HTERT RPE-1 (cell line): ENCODE data around the gene MAP4.

ENCODE experiments used
- in situ Hi-C: fragments of 300-500 bp; cut with MboI; formaldehyde crosslinking; loops from 4 replicates; pipeline ENCODE4 v1.14.3; 2020; ENCODE audit warnings: low sequenced_read_pairs

MAP4 gene

GRCh38 chr3:47867451-47868044, 148.7 kb downstream of the MAP4 start:
- in situ Hi-C loops: no loop called here

DNA sequence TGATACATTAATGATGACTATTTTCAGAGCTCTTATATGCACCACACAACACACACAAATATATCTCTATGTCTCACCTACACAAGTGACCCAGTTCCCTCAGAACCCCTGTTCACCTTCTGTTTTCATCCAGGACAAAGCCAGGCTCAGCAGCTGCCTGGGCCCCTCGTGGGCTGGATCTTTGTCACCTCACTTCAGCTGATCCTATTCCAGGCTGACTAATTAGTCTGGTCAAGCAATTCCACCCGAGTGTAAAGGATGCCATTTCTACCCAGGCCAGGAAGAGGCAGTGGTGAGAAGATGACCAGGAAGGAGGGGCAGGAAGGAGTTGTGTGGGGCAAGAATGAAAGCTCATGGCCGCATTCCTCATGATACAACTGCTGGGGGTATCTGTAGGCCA, 151.0 kb downstream of the MAP4 start:
- in situ Hi-C loops: no loop called here

DNA sequence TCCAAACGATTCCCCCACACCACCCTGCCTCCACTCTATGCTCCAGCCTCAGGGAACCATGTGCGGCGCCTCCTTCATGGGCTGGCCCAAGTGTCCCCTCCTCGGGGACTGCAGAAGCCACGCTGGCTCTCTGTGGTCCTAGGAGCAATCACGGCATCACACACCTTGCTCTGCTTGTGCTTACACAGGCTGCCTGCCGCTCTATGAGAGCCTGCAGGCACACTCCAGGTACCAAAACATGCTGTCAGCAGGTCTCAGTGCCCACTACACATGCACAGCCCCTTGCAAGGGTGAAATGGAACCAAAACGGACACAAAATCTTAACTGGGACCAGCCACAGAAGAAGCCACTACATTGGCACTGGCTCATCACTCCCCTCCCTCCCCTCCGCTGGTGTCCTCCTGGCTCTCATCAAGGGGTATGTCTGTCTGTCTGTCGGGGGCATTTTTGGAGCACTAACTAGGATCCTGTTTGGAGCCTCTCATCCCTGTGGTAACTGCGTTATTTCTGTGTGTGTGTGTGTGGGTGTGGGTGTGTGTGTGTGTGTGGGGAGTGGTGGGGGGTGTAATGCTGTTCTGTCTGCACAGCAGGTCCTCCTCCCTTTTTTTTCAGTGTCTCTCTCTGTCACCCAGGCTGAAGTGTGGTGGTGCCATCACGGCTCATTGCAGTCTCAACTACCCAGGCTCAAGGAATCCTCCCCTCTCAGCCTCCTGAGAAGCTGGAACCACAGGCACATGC, 152.7 kb downstream of the MAP4 start:
- in situ Hi-C loops: no loop called here

- in situ Hi-C loops: no loop called here
Observed at GRCh38 chr3:47859956-47860605, 156.1 kb downstream of the MAP4 start.

DNA sequence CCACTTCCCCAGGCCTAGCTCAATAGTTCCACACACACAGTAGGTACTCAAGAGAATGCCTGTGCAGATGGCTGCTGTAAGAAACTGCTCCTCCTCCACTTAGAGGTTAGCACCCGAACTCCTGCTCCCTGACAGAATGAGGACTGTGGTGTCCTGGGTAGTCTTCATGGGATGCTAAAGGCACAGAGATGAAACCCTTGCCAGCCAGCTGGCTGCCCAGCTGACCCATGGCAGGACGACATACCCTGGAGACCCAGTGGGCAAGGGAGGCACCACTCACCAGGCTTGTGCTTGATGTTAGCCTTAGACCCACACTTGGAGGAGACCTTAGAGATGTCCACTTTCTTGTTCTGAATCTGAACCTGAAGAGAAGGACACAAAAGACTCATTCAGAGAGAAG, 159.1 kb downstream of the MAP4 start:
- in situ Hi-C loops: no loop called here

- in situ Hi-C loops: no loop called here
Observed at GRCh38 chr3:47856669-47857068, 159.5 kb downstream of the MAP4 start.

DNA sequence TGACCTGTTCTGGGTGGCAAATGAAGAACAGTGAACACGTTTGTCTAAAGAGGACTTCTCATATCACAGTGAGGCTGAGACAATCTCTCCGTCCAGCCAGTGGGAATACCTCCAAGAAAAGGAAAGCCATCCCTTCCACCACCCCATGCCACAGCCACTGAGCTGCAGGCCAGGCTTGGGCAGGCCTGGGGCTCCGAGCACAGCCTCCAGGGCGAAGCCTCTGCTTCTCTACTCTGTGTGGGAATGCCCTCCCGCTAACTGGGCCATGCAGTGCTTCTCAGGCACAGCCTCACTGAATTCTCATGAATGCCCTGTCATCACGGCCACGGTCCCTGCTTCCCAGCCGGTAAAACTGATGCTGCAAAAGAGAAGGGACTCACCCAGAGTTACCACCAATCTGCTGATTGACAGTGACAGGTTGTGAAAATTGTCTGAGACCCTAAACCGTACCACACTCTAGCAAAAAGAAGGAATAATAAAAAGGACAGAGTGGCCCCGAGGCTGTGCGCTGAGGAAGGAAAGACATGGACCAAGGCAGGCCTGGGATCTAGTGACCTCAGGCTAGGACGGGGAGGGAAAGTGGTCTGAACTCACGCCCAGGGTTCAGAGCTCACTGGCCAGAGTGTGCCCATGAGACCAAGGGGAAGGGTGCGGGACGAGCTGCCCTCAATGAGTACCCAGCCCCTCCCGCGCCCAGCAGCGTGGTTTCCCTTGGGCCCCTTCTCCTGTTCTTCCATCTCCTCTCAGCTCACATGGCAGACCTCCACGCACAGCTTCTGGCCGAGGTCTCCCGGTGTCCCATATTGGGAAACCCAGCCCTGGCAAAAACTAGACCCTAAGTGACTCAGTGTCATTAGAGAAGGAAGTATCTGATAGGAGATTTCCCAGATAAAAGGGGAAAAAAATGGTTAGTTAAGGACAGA, 160.5 kb downstream of the MAP4 start:
- in situ Hi-C loops: no loop called here

GRCh38 chr3:47854720-47855455, 161.3 kb downstream of the MAP4 start:
- in situ Hi-C loops: no loop called here

GRCh38 chr3:47854267-47854666, 161.9 kb downstream of the MAP4 start:
- in situ Hi-C loops: no loop called here

- in situ Hi-C loops: no loop called here
Observed at GRCh38 chr3:47852604-47853602, 163.3 kb downstream of the MAP4 start.

- in situ Hi-C loops: no loop called here
Observed at GRCh38 chr3:47851888-47852603, 164.2 kb downstream of the MAP4 start.

- in situ Hi-C loops: no loop called here
Observed at GRCh38 chr3:47850564-47851410, 165.4 kb downstream of the MAP4 start.

- in situ Hi-C loops: loop anchor here (25.0 kb wide), 1 partner anchor 312 kb away; no protein-coding TSS in a partner anchor
Observed at GRCh38 chr3:47849699-47850563, 166.3 kb downstream of the MAP4 start.

DNA sequence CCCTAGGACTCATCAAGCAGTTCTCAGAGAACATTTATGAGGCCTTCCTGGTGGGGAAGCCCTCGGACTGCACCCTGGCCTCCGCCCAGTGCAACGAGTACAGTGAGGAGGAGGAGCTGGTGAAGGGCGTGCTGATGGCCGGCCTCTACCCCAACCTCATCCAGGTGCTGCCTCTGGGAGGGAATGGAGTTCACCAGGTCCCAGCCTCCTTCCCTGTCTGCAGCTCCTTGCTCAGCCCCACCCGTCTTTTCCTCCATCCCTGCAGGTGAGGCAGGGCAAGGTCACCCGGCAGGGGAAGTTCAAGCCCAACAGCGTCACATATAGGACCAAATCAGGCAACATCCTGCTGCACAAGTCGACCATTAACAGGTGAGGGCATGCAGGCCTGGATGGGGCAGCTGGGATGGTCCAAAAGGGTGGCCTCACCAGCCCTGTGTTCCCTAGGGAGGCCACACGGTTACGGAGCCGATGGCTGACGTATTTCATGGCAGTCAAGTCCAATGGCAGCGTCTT, 167.0 kb downstream of the MAP4 start:
- in situ Hi-C loops: loop anchor here (25.0 kb wide), 1 partner anchor 313 kb away; no protein-coding TSS in a partner anchor

- in situ Hi-C loops: loop anchor here (25.0 kb wide), 1 partner anchor 314 kb away; no protein-coding TSS in a partner anchor
Observed at GRCh38 chr3:47848599-47849117, 167.6 kb downstream of the MAP4 start.
